ENCODE results near the gene DHRS7B. TPM values are rescaled to one million over a fixed set of nuclear protein-coding genes. Genes with fewer than 3 reads are reported as not detected.
"Not testable (repeated sequence)": the region's sequence is repeated elsewhere in the genome, so short reads cannot be mapped to it uniquely, and the experiment has no call there.

Gene DHRS7B
- total RNA-seq, 2 donors from 2014 or later: 25.2 to 39.6 TPM

DNA sequence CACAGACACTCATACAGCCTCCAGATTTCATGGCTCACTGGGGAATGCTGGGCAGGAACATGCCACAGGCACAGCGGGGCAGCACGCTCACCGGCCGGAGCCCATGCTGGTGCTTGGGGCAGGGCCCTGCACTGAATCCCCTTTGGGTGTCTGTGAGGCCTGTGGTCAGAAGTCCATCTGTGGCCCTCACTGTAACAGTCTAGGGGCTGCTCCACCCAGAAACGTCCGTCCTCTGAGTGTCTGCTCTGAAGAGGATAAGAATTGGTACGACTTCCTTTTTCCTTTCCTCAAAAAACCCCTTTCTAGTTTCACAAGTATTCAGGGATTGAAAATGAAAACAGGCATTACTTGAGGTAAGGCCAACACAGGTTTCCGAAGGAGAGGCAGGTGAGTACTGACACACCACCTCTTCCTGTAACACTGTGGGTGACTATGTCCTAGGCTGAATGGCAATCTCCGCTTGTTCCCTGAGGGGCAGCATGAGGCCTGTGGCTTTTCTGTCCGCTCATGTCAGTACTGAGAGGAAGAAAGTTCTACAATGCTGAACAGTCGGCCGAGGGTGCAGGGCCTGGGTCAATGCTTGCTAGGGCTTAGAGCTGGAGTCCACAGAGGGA lies 44.7 kb downstream of the DHRS7B start:
- ATAC-seq (no peak), DNase-seq (no peak)
- intact Hi-C loops (cut with DNase I): no loop called here

DNA sequence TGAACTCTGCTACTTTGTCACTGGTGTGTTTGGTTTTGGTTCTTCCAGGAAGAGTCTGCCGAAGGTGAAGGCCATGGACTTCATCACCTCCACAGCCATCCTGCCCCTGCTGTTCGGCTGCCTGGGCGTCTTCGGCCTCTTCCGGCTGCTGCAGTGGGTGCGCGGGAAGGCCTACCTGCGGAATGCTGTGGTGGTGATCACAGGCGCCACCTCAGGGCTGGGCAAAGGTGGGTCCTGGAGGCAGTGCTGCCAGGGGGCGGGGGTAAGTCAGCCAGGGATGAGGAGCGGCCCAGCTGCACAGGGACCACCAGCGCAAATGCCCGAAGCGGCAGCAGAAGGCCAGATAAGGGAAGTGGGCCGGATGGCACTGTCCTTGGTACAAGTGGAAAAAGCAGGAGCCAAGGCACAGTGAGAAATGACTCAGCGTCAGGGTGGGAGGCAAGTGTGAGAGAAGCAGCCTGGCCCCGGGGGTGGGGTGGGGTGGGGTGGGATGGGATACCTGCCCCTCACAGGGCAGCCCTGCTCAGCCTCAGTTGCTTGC lies 45.3 kb downstream of the DHRS7B start:
- no peak for DNase-seq
- ATAC-seq: peak in 1 of 2 donors; percentile 6
- intact Hi-C loops (cut with DNase I): no loop called here

DNA sequence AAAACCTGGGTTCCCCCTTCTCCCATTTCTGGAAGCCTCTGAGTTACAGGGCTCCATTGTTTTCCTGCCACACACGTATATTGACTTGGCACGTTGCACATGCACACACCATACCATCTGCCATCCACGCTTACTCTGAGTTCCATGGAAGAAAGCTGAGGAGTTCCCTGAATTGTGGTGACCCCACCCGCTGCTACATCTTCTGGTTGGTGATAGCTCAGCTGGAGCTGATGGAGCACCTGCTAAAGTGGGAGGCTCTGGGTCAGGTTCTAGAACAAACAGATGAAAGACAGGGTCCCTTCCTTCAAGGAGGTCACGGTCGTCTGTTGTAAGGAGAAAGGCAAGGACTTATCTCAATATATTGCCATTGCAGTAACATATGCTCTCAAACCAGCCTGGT lies 46.1 kb downstream of the DHRS7B start:
- ATAC-seq: no peak
- no peak for DNase-seq
- intact Hi-C loops (cut with DNase I): no loop called here

- no peak for DNase-seq
- ATAC-seq: peak; percentile 6 to 62
- intact Hi-C loops (cut with DNase I): no loop called here
Measured at GRCh38 chr17:21173543-21173942, 46.8 kb downstream of the DHRS7B start.

DNA sequence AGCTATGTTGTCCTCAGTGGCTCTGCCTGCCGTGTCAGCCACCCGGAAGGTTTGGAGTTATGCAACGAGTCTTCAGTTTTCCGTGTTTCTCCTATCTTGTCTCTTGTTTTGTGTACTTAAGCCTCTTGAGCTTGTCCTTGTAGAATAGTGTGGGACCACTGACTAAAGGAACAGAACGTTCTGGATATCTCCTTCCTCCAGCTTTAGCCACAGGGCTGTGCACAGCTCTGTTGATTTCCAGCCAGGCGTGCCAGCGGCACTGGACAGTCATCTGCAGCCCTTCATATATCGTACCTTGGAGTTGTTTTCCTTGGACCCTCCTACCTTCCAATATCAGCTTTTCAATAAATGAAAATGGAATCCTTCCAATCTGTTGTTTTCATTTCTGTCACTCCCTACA lies 47.4 kb downstream of the DHRS7B start:
- intact Hi-C loops (cut with DNase I): no loop called here
- DNase-seq (no peak), ATAC-seq (peak; percentile 44 to 56)

- DNase-seq: no peak
- intact Hi-C loops (cut with DNase I): no loop called here
- peak in 1 of 2 donors; percentile 13 for ATAC-seq
Measured at GRCh38 chr17:21174713-21175112, 47.9 kb downstream of the DHRS7B start.

- intact Hi-C loops (cut with DNase I): no loop called here
- DNase-seq (no peak), ATAC-seq (no peak)
Measured at GRCh38 chr17:21176773-21177395, 50.1 kb downstream of the DHRS7B start.

DNA sequence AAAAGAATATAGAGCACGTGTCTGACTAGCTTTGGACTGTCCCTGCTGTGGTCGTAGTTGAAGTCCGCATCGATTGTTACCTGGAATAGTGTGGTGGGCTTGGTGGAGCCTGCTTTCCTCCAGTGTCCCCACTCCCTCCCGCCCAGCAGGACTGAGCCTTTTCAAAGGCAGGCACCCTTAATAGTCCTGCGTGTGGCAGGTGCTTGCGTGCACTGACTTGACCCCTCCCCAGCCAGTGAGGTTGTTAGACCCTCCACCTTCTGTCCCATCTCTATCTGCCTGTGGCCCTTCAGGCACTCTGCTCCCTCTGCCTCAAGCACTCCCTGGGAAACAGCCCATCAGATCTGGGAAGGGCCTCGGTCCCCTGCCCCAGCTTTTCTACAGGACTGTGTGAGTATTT lies 50.6 kb downstream of the DHRS7B start:
- intact Hi-C loops (cut with DNase I): no loop called here
- ATAC-seq (no peak), DNase-seq (no peak)

- no peak for DNase-seq
- no peak for ATAC-seq
- intact Hi-C loops (cut with DNase I): no loop called here
Measured at GRCh38 chr17:21177854-21178600, 51.3 kb downstream of the DHRS7B start.

- intact Hi-C loops (cut with DNase I): no loop called here
- no peak for DNase-seq
- no peak for ATAC-seq
Measured at GRCh38 chr17:21183468-21183867, 56.7 kb downstream of the DHRS7B start.

GRCh38 chr17:21184570-21184969 lies 57.8 kb downstream of the DHRS7B start:
- ATAC-seq (no peak), DNase-seq (no peak)
- intact Hi-C loops (cut with DNase I): no loop called here

DNA sequence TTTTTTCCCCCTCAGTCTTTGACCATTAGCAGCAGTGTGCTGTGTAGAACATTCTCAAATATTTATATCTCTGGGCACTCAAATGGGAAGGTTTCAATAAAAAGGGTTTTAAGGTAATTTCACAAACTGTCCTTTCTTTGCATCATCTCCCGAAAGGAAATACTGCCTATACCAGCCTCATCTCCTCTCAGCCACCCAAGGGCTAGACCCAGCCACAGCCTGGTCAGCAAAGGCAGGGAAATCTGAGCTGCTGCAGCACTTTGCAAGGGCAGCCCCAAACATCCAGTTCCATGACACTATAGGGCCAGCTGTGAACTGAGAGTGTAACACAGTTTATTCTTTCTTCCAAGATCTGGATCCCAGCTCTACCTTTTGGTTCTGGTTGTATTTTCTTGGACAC lies 58.3 kb downstream of the DHRS7B start:
- ATAC-seq (no peak), DNase-seq (no peak)
- intact Hi-C loops (cut with DNase I): no loop called here

- DNase-seq: no peak
- ATAC-seq: peak in 1 of 2 donors; percentile 16
- intact Hi-C loops (cut with DNase I): no loop called here
Measured at GRCh38 chr17:21186399-21187187, 59.8 kb downstream of the DHRS7B start.

- no peak for DNase-seq
- ATAC-seq: peak in 1 of 2 donors; percentile 66
- intact Hi-C loops (cut with DNase I): no loop called here
Measured at GRCh38 chr17:21189361-21189760, 62.6 kb downstream of the DHRS7B start.

- ATAC-seq (no peak), DNase-seq (no peak)
- intact Hi-C loops (cut with DNase I): no loop called here
Measured at GRCh38 chr17:21190078-21190477, 63.3 kb downstream of the DHRS7B start.

DNA sequence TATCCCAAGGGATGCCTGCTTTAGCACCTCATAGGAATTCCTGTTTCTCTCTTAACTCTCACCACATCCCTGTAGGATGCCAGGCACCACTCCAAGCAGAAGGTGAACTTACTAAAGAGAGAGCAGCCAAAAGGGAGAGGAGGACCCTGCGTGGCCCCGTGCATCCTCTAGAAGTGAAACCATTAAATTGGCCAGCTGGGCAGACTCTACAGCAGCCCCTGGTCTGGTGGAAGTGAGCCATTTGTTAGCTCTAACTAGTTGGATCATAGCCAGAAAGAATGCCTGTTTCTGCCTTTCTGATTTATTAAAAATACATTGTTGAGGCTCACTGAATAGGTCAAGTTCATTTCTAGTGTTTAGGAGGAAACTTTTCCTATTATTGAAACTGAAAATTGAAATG lies 64.9 kb downstream of the DHRS7B start:
- no peak for ATAC-seq
- DNase-seq: no peak

GRCh38 chr17:21192414-21192813 lies 65.7 kb downstream of the DHRS7B start:
- DNase-seq; intact Hi-C loops (cut with DNase I); ATAC-seq: not testable (repeated sequence)

More for the DNA sequence above, 64.9 kb downstream of the DHRS7B start:
- intact Hi-C loops (cut with DNase I): no loop called here

- no peak for ATAC-seq
- intact Hi-C loops (cut with DNase I): no loop called here
- DNase-seq: no peak
Measured at GRCh38 chr17:21193031-21193430, 66.3 kb downstream of the DHRS7B start.

DNA sequence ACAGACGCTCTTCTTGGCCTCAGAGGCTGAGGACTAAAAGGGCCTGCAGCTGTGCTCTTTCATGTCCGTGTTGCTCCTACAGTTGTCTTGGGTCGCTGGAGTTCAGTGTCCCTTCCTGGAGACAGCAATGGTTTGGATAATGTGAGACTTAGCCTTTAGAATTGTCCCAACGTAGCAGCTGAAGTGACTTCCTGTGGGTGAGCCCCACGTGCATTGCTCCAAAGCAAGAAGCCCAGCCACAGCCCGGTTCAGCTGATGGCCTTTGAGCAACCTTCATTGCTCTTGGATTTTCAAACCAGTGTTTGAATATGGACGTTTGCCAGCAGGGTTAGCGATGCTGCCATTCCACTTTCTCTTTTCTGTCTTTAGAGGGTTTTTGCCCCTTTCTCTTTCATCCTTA lies 67.5 kb downstream of the DHRS7B start:
- intact Hi-C loops (cut with DNase I): no loop called here
- peak in 1 of 2 donors; percentile 28 for ATAC-seq
- DNase-seq: no peak

Measured in left cardiac atrium (tissue), 4 donors.